Measurements from ENCODE around the gene SULT4A1.

SULT4A1 gene

DNA sequence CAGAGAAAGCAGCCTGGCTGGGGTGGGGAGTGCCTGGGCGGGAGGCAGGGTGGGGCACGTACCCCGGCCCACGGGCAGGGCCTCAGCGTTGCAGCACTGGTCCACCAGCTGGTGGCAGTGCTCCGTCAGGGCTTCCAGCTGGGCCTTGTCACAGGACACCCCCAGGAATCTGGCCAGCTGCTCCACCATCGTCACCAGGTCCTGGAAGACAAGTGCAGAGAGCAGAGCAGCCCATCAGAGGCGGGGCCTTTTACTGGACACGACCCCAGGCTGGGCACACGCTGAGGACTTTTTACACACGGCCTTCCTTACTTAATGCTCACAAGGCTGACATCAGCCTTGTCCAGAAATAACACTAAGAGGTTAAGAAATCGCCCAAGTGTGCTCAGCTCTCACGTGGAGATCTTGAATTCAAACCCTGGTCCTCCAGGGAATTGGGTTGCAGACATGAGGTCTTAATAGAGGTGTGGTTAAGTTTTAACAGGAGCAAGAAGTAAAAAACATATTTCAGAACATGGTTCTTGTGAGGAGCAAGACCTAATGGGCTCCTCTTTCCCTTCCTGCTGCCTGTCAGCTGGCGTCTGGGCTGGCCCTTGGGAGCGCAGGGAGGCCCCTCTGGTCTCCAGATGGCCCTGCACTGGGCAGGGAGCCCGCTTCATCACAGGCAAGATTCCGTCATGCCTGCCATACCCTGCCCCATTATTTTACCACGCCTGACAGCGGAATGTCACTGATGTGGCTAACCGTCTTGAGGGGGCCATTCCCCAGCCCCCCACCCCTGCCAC lies 33.1 kb downstream of the SULT4A1 start:
- DNase-seq (ENCODE audit: low read depth in 2 of 2): no peak

DNA sequence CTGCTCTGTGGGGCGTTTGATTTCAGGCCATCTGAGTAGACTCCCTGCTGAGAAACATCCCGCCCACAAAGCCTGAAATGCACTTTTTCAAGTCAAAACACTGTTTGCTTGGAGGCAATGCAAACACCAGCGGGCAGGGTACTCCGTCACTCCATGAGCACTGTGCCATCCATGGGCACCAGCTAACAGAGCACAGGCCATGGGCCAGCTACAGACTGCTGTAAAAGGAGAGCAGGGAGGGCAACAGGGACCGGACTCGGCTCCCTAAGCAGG lies 33.7 kb downstream of the SULT4A1 start:
- no peak for DNase-seq (ENCODE audit: low read depth in 2 of 2)

DNA sequence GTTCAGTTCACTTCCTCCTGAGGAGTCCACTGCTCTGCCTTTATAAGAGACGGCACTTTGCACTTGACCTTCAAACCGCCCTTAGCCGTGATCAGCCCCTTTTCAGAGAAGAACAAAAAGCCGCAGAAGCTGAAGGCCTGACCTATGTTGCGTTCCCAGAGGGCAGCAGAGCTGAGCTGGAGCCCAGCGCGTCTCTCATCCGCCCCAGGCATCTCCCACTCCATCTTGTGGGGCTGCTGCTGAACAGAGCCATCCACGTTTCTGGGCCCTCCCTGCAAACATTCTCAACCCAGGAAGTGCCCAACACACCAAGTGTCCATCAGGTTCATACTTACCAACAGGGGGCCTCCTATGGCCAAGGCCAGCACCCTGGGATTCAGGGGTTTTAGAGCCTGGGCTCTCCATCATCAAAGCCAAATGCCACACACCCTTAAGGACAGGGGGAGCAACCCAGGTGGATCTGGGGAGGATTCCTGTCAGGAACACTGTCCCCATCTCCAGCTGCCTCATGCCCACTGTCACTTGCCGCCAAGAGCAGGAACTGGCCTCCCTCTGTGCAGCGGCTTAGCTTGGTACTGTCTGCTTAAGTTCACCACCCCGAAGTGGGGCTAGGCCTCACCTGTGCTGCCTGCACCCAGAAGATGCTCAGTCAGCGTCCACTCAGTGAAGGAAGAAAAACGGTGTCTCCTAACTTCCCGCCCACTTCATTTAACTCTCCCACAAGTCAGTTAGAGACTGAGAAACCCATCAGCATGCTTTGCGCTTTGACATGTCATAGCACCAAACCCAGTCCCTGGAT lies 34.2 kb downstream of the SULT4A1 start:
- no peak for DNase-seq (ENCODE audit: low read depth in 2 of 2)

DNA sequence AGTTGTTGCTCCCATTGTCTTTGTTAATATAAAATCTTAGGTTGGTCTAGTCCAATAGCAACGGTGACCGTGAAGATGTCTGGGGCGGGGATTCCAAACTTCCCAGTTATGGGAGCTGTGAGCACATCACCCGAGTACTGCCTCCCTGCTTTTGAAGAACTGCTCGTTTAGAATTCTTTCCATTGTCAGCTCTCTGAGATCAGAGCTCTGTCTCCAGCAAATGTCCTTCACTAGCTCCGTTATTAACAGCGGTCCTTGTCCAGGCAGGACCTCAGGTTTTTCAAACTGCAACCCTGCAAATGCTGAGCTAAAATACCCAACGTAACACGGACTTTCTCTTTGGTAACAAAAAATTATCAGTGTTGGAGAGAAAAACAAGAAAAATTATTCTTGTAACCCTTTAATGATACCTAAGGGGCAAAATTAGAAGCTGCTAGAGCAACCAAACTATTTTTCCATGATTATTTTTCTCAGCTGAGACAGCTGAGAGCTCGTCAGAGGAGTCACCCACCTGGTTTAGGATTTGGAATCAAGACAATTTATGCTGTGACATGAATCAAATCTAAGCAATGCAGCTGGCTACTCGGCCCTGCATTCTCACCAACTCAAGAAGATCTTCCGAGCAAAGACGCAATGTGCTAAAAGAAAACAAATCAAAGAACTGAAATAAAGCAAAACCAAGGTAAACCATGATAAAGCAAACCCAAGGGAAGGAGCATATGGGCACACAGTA lies 35.1 kb downstream of the SULT4A1 start:
- DNase-seq (ENCODE audit: low read depth in 2 of 2): no peak

DNA sequence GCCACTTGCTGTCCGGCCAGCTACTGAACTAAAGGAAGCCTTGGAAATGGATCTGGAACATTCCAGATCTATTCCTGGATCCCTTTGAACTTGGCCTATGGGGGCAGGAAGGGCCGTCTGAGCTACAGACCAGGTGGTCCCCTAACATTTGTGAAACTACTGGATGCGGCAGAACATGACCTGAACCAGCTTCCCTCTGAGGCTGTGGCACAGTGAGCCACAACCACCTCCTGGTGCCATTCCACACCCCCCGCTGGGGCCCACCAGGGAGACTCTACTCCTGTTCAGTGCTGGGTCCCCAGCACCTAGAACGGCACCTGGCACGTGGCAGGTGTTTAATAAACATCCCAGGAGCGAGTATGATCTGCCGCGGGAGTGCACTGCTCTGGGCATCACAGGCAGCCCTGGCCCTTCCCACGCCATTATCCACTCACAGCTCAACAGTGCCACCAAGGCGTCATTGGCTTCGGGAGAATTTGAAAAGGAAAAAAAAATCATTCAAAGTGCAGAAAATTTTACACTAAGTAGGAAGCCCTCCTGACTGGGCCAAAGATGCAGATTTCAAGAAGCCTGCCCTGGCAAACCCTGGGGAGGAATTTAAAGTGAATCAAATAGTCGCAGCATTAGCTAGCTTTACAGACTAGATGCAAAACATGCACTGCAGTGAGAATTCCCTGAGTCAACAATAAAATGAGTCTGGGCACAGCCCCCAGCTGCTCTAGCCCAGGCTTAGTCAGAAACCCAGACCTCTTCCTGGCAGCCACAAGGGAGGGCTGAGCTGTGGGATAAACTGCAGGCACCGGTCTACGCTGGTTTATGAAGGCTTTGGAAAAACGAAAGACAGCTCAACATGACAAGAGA lies 35.9 kb downstream of the SULT4A1 start:
- DNase-seq (ENCODE audit: low read depth in 2 of 2): no peak

DNA sequence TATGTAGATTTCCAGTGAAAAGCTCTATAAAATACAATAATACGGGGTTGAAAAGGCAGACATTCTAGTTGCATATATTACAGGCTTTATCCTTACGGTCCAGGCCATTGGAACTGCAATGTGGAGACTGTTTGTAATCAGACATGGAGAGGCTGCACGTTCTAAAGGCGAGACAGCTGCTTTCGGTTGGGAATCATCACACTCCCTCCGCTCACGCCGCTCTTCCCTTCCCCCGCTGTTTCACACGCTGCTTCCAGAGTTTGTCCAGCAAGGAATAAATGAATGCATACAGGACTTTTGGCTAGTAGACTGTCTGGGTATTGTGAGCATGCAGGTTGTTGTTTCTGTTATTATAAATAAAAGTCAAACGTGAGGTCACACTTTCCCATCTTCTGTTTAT lies 36.7 kb downstream of the SULT4A1 start:
- DNase-seq (ENCODE audit: low read depth in 2 of 2): no peak

DNA sequence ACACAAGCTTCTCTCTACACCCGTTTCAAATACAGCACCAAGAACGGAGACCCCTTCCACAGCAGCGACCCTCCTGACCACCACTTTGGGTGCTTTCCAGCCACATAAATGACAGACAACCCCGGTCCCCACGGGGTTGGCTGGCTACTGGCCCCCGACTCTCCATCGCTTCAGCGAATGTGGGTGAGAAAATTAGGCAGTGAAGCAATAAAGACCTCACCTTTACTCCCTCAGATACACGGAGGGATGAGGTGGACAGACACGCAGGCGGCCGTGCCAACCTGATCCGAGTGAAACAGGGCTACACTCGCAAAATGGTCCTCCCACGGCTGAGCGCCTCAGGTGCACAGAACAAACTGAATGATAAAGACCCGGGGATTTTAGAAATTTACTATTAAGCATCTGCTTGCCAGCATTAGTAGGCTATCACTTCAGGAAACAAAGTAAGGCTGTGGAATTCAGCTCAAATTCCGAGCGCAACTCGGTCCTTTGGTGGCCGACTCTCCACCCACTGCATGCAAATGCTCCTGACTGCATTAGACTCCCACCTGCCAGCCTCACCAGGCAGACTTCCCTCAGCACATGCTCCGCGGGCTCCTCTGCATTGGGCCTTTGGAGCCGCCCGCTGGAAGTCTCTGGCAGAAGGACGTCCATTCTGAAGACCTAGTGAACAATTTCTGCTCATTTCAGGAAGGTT lies 37.4 kb downstream of the SULT4A1 start:
- DNase-seq (ENCODE audit: low read depth in 2 of 2): no peak

DNA sequence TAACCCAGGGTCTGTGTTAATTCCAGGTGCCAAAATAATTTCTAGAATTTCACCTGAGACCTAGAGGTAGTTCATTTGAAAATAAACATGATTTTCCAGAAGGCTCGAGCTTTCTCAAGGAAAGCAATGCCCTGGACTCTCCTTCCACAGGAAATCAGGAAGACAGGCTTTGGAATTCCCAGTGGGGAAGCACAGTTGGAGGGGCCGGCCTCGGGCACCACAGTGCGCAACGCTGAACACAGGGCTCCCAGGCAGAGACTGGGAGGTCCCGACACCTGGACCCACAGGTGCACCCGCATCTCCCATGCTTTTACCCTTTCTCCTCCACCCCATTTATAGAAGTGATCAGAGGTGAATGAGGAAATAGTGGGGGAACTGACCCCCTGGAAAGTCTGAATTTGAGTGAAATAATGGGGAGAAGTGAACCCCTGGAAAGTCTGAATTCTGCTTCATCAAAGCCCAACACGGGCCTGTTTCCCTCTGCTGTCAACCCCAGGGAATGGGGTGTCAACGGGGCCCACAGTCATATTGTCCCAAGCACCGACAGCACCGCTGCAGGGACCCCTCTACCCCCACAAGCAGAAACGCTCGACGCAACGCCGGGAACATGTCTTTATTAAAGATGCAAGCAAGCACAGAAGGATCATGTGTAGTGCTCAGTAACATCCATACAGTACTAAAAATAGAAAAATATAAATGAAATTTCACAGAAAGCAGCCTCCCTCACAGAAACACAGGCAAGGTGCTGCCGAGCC lies 38.2 kb downstream of the SULT4A1 start:
- DNase-seq (ENCODE audit: low read depth in 2 of 2): no peak

DNA sequence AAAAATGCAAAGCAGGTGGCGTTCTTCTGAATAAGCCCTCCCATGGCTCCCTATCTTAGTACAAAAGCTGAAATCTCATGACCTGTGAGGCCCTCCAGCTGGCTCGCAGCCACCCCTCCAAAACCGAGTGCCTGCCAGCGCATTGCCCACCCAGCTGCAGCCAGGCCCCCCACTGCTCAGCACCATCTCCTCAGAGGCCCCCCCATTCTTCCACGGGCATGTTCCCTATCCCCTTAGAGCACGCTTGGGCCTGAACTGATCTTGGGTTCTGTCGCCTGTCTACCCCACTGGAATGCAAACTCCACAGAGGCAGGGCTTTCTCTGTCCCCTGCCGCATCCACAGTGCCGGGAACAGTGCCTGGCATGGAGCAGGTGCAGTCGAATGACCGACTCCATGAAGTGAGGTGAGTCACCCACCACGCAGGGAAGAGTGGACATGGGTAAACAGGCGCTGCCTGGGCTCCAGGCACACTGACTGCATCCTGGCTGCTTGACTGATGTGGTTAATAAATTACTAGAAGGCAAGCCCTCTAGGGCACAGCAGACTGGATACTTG lies 38.9 kb downstream of the SULT4A1 start:
- DNase-seq (ENCODE audit: low read depth in 2 of 2): no peak

DNA sequence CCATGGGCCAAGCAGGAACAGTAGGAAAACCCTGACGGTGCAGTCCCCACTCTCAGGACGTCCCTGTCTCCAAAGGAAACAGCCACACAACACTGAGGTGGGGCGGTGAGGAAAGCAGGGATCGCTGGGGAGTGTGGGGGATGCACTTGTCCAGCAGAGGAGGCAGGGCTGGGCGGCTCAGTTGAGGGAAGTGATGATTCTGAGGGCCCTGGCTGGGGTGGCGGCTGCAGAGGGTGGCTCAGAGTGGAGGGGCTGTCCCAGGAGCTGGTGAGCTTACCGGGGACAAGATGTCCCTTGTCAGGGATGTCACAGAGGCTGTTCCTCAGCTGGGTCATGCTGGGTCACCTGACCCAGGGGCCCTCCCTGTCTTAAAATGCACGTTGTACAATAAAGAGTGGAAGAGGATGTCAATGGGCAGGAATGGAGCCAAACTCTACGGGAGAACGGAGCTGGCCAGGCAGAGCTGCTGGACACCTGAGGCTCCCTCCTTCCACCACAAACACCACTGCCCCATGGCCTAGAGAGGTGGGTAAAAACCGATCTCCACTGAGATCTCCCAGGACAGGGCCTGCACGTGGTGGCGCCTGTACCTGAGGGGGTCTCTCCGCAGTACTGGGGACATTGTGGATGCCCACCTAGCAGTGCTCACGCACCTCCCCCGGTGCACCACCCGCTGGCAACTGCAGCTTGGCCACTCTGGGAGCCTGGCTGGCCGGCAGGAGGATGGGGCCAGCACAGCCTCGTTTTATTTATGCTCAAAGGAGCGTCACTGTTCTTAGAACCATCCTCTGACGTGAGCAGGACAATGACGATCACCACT lies 40.5 kb downstream of the SULT4A1 start:
- DNase-seq (ENCODE audit: low read depth in 2 of 2): no peak

DNA sequence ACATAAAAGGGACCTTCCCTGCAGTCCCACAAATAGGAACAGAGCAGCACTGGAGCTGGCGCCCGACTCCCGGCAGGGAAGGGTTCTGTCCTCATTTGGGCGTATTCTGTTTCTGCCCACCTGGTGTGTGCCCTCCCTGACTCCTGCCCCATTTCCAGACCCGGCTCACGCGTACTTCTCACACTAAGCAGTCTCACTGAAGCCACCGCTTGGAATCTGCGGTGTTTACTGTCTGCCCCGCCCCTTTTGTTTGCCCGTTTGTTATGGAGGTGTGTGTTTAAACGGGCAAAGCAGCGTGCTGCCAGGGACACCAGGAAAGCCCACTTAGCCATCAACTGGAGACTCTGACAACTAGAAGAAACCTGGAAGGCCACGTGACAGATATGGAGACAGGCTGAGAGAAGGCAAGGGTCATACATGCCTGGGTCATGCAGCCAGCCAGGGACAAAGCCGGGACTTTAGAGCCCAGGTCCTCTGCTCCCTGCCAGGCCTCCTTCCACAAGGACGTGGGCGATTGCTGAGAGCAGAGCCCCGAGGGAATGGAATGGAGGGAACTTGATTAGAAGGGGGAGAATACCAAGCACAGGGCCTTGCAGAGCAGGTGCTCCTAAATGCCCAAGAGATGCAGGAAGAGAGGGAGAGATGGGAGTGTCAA lies 41.5 kb downstream of the SULT4A1 start:
- no peak for DNase-seq (ENCODE audit: low read depth in 2 of 2)

DNA sequence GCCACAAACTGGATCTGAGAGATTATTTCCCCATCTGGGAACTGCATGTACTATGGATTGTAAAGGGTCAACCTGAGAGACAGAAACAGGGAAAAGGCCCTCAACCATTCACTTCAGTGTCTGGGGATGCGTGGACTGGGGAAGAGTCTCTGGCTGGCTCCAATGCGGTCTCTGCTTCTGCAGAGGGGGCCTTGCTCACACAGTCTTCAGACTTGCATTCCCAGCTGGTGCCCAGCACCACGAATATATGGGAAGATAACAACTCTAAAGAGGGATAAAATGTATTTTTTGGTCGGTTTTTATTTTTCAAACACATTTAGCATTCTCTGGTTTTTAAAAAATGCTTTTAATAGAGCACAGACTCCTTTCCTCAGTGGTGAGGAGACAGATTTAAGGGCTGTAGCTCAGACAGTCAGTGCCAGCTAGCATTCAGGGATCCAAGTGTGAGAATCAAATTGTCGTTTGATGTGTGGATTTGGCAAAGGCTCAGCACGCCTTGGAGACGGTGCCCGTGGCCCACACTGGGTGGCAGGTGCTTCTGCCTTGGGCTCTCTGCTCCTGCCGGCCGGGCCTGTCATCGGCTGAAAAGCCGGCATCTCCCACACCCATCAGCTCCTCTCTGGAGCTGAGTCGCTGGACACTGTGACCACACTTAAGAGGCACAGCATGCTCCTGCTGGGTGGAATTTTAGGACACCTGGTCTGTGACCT lies 42.2 kb downstream of the SULT4A1 start:
- DNase-seq (ENCODE audit: low read depth in 2 of 2): no peak

DNA sequence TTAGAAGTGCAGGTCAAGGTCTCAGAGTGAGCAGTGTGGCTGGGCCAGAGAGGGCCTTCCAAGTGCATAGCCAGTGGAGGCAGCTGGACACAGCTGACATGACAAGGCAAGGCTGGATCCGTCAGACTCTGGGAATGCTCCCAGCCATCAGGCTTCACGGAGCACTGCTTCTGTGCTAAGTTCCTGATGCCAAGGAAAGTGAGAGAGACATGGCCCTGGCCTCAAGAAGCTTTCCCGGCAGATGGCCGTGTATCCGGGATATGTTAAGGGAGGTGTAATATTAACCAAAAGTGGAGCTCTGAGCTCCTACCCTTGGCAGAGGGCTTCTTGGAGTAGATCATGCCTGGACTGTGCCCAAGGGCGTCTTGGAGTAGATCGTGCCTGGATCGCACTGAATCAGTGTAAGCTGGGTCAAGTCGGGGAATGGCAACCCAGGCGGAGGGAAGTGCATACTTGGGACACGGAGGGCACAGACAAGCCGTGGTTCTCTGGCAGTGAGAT lies 42.8 kb downstream of the SULT4A1 start:
- no peak for DNase-seq (ENCODE audit: low read depth in 2 of 2)

DNA sequence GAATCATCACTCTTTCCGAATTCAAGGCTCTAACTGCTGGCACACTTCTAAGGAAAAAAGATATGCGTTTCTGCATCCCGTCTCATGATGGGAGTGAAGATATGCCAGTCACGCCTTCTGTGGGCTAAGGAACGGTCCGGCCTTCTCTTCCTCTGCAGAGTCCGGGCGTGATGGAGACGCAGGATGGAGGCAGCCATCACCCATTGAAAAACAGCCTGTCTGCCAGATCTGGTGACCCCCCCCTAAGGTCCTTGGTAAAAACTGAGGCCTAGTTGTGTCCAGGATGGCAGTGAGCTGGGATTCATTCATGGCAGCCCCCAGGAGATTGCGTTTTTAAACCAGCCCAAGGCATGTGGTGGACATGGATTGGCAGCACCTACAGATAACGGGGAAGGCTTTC lies 43.3 kb downstream of the SULT4A1 start:
- DNase-seq (ENCODE audit: low read depth in 2 of 2): no peak

DNA sequence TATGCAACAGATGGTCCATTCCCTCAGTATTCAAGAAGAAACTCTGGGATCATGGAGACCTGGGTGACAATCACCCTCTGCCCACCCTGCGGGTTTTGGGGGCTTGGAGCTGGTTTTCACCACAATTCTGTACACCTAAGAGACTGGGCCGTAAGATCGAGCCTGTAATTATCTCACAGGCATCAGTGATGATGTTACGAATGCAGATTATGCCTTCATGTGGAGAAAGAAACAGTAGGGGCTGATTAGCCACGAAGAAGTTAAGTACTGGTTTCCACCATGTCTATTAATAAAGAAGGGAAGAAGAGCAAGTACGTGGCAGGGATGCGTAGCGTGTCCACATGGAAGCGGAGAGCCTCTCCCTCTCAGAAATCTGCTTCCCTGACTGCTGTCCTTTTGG lies 44.9 kb downstream of the SULT4A1 start:
- DNase-seq (ENCODE audit: low read depth in 2 of 2): no peak

DNA sequence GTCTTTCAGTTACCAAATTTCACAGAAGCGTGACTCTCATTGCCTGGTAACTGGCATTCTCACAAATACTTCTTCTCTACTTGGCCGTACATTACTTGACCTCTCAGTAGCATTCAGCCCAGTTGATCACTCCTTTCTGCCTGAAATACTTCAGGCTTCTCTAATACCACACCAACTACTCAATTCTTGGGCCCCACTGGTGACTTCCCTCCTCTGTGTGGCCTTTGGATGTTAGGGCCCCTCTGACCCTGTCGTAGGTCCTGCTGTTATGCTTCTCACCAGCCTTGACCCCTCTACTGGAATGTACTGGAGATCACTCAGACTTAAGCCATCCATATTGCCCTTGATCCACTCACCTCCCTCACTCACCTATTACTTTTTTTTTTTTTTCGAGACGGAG lies 48.0 kb downstream of the SULT4A1 start:
- DNase-seq (ENCODE audit: low read depth in 2 of 2): no peak

DNA sequence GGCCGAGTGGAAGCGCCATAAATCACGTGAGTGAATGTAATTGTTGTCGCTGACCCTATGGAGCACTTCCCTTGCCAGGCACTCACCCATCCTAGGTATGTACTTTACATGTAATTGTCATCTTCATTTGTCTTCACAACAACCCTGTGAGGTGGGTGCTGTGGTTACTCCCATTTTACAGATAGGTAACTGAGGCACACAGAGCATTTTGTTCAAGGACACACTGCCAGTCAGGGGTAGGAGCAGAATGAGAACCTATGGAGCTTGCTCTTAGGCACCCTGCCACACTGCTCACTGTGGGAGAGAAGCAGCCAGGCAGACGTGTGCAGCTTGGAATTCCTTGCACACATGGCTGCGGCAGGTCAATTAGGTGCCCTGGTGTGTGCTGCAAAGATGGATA lies 49.4 kb downstream of the SULT4A1 start:
- no peak for DNase-seq (ENCODE audit: low read depth in 2 of 2)

Data from stimulated activated CD4-positive, alpha-beta T cell treated with anti-CD3 and anti-CD28 coated beads, Interleukin-15, amount 100 ng/mL, for 48 hours (primary cell).